SU-DHL-6 (cell line): ENCODE measurements around the gene ZNF148.

Source experiments
- H2AFZ ChIP-seq: fragments of 200-600 bp; sonication (generic); 2 replicates; pipeline ENCODE4 v1.6.1; 2014; ENCODE audit warnings: low read depth, mild to moderate bottlenecking, moderate library complexity, mixed read lengths, antibody characterized with exemption, low read length; ENCODE audit not compliant: severe bottlenecking
- H3F3A ChIP-seq: fragments of 200-600 bp; shearing (Covaris generic); 2 replicates; pipeline ENCODE4 v1.6.0; 2016; ENCODE audit warnings: antibody characterized with exemption, mild to moderate bottlenecking; ENCODE audit not compliant: insufficient read depth
- H3K27ac ChIP-seq: fragments of 200-600 bp; sonication (generic); 2 replicates; pipeline ENCODE4 v1.5.1; 2016; ENCODE audit warnings: low read depth, mild to moderate bottlenecking, low read length, moderate library complexity, mixed read lengths
- H3K27me3 ChIP-seq: fragments of 200-600 bp; sonication (generic), shearing (Covaris generic); 2 replicates; pipeline ENCODE4 v1.6.0; 2014; ENCODE audit warnings: mild to moderate bottlenecking, low read length
- H3K36me3 ChIP-seq: fragments of 200-600 bp; sonication (generic); 2 replicates; pipeline ENCODE4 v1.6.1; 2014; ENCODE audit warnings: mild to moderate bottlenecking, low read length, mixed read lengths
- H3K4me2 ChIP-seq: fragments of 300-600, 200-600 bp; shearing (Covaris generic), sonication (generic); 2 replicates; pipeline ENCODE4 v1.6.0; 2014; ENCODE audit warnings: low read length, low read depth, mild to moderate bottlenecking; ENCODE audit not compliant: poor library complexity, severe bottlenecking
- H3K4me3 ChIP-seq: fragments of 200-600 bp; sonication (generic); 2 replicates; pipeline ENCODE4 v1.5.1; 2014; ENCODE audit warnings: antibody characterized with exemption, low read length, mild to moderate bottlenecking, mixed read lengths; ENCODE audit not compliant: insufficient read depth, poor library complexity, severe bottlenecking
- H3K79me2 ChIP-seq: fragments of 200-600 bp; sonication (generic); 2 replicates; pipeline ENCODE4 v1.6.1; 2014; ENCODE audit warnings: mild to moderate bottlenecking, low read length, moderate library complexity; ENCODE audit not compliant: insufficient read depth
- H3K9ac ChIP-seq: fragments of 200-600 bp; sonication (generic); 2 replicates; pipeline ENCODE4 v1.7.0; 2014; ENCODE audit warnings: mild to moderate bottlenecking, low read length
- H3K9me2 ChIP-seq: fragments of 200-600 bp; sonication (generic); replicated peaks from 2 replicates; pipeline ENCODE4 v1.6.1; 2014; ENCODE audit warnings: low read length; ENCODE audit not compliant: insufficient read depth
- H3K9me3 ChIP-seq: fragments of 200-600 bp; sonication (generic); 2 replicates; pipeline ENCODE4 v1.6.1; 2014; ENCODE audit warnings: low read length, mixed read lengths; ENCODE audit not compliant: insufficient read depth
- H4K20me1 ChIP-seq: fragments of 200-600 bp; sonication (generic); 2 replicates; pipeline ENCODE4 v1.6.1; 2014; ENCODE audit warnings: low read depth, mild to moderate bottlenecking, antibody characterized with exemption, low read length, moderate library complexity, mixed read lengths
- EZH2phosphoT487 ChIP-seq: fragments of 200-600 bp; sonication (generic), shearing (Covaris generic); conservative IDR thresholded peaks from 2 replicates; pipeline ENCODE4 v1.6.1; 2018; ENCODE audit warnings: mild to moderate bottlenecking, antibody characterized with exemption, low read length, moderate library complexity, mixed read lengths
- TF ChIP-seq, protein P1 (sequence below): fragments of 200-600 bp; sonication (generic); IDR thresholded peaks from one replicate; pipeline ENCODE4 v1.5.1; 2017; ENCODE audit warnings: antibody characterized with exemption, mild to moderate bottlenecking, low read length, moderate library complexity; ENCODE audit not compliant: insufficient read depth, poor library complexity, severe bottlenecking

The ZNF148 gene

DNA sequence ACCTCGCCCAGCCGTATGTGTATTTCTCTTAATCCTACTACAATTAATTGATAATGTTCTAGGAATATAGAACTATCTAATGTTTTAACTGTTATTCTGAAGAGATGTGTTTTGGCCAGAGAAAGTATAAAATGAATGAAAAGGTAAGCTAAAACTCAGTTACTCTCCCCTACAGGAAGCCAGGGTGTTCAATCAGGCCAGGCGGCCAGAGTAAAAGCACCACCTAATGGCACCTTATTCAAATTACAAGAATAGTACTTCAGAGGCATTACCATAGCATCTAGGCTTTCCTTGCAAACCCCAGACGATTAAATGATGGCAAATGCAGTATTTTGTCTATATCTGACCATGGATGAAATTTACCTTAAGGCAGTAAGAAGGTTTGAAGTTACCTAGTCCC, 172.9 kb downstream of the ZNF148 start:
- Histone ChIP-seq H3K27me3 (no peaks in the 10 kb centered on the region), H3K4me3 (no peak overlapping the region), H3K36me3 (no peaks in the 10 kb centered on the region), H3K27ac (no peak overlapping the region), H3F3A (no peaks in the 10 kb centered on the region), H3K9ac (no peak overlapping the region), H2AFZ (no peak overlapping the region), H3K4me2 (no peak overlapping the region), H3K79me2 (no peaks in the 10 kb centered on the region), H3K9me2 (no peaks in the 10 kb centered on the region), H3K9me3 (no peaks in the 10 kb centered on the region), H4K20me1 (no peaks in the 10 kb centered on the region)
- TF ChIP-seq EZH2phosphoT487, result no peak
- TF ChIP-seq, protein P1, sequence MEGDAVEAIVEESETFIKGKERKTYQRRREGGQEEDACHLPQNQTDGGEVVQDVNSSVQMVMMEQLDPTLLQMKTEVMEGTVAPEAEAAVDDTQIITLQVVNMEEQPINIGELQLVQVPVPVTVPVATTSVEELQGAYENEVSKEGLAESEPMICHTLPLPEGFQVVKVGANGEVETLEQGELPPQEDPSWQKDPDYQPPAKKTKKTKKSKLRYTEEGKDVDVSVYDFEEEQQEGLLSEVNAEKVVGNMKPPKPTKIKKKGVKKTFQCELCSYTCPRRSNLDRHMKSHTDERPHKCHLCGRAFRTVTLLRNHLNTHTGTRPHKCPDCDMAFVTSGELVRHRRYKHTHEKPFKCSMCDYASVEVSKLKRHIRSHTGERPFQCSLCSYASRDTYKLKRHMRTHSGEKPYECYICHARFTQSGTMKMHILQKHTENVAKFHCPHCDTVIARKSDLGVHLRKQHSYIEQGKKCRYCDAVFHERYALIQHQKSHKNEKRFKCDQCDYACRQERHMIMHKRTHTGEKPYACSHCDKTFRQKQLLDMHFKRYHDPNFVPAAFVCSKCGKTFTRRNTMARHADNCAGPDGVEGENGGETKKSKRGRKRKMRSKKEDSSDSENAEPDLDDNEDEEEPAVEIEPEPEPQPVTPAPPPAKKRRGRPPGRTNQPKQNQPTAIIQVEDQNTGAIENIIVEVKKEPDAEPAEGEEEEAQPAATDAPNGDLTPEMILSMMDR, result peak; percentile 30

DNA sequence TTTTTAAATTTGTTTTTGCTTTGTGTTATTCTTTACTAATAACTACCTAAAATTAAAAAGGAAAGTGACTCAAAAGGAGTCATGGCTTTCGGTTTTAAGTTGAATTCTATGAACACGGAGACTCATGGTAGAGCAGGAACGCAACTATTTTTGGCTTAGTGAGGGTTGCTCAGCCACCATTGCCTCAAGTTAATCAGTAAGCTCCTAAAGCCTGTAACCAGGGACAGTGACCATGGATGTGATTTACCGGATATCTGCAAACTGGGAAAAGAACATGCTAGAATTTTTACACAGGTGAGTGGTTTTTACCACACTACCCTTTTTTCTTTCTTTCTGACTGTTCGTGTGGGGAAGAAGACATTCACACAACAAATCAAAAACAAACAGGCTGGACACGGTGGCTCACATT, 174.4 kb downstream of the ZNF148 start:
- Histone ChIP-seq H4K20me1 (no peaks in the 10 kb centered on the region), H3K9me3 (no peaks in the 10 kb centered on the region), H3K4me2 (no peak overlapping the region), H2AFZ (no peak overlapping the region), H3F3A (no peaks in the 10 kb centered on the region), H3K36me3 (no peaks in the 10 kb centered on the region), H3K4me3 (no peak overlapping the region), H3K79me2 (no peaks in the 10 kb centered on the region), H3K9ac (no peak overlapping the region), H3K27ac (no peak overlapping the region), H3K9me2 (no peaks in the 10 kb centered on the region), H3K27me3 (no peaks in the 10 kb centered on the region)
- TF ChIP-seq, protein P1, result no peak
- no peak for TF ChIP-seq EZH2phosphoT487

DNA sequence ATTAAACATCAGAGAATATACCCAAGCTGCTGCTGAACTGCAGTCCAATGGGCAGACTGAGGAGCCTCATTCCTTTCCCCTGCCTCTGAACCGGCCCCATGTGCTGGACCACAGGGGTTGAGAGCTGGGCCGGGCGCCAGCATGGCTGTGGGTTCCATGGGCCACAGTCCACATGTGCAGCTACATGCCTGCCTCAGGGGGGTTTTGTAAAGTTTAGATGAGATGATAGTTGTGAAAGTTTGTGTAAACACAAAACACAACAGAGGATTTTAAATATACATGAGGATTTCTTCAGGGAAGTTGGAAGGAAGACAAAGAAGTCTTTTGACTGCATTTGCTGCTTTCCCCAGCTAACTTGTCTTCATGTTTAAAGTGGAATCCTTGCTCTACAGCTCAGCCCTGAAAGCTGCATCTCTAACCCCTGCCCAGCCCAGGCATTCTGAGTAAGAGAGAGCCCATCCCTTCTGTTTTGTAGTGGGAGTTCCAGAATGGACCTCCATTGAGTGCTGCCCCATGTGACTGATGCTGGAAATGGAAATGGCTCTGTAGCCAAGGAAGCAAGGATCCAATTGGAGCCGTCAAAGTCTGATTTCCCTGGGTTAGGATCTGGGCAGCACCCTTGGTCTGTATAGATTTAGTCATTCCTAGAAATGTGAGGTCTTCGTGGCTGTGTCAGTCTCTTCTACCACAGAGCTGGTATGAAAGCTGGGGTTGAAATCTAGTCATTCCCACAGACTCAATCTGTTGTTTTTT, 180.1 kb downstream of the ZNF148 start:
- no peak overlapping the region for H3K4me2 ChIP-seq
- H3K9ac ChIP-seq, result no peak overlapping the region
- no peaks in the 10 kb centered on the region for H3F3A ChIP-seq
- no peaks in the 10 kb centered on the region for H3K9me2 ChIP-seq
- no peaks in the 10 kb centered on the region for H3K36me3 ChIP-seq
- no peaks in the 10 kb centered on the region for H3K9me3 ChIP-seq
- H2AFZ ChIP-seq, result no peak overlapping the region
- no peak for TF ChIP-seq EZH2phosphoT487
- TF ChIP-seq, protein P1, result no peak
- H3K27me3 ChIP-seq, result no peaks in the 10 kb centered on the region
- H3K4me3 ChIP-seq, result no peak overlapping the region
- H3K27ac ChIP-seq, result no peak overlapping the region
- H4K20me1 ChIP-seq, result no peaks in the 10 kb centered on the region
- no peaks in the 10 kb centered on the region for H3K79me2 ChIP-seq
